OCI-LY7 (cell line): ENCODE results near the gene COL13A1.
A peak's percentile ranks its signal among the peaks of the same experiment; 100 is the strongest.

Experiments used
- EZH2phosphoT487 ChIP-seq: fragments of 200-600 bp; sonication (generic); IDR thresholded peaks from 2 replicates; pipeline ENCODE4 v1.6.1; 2018; ENCODE audit warnings: low read depth, borderline replicate concordance, mild to moderate bottlenecking, mixed run types, antibody characterized with exemption, low read length, moderate library complexity, mixed read lengths
- TF ChIP-seq, protein P1 (sequence below): fragments of 200-600 bp; sonication (generic); conservative IDR thresholded peaks from 2 replicates; pipeline ENCODE4 v1.5.1; 2014; ENCODE audit warnings: mild to moderate bottlenecking, antibody characterized with exemption, low read length, moderate library complexity, mixed read lengths

- TF ChIP-seq, protein P1, sequence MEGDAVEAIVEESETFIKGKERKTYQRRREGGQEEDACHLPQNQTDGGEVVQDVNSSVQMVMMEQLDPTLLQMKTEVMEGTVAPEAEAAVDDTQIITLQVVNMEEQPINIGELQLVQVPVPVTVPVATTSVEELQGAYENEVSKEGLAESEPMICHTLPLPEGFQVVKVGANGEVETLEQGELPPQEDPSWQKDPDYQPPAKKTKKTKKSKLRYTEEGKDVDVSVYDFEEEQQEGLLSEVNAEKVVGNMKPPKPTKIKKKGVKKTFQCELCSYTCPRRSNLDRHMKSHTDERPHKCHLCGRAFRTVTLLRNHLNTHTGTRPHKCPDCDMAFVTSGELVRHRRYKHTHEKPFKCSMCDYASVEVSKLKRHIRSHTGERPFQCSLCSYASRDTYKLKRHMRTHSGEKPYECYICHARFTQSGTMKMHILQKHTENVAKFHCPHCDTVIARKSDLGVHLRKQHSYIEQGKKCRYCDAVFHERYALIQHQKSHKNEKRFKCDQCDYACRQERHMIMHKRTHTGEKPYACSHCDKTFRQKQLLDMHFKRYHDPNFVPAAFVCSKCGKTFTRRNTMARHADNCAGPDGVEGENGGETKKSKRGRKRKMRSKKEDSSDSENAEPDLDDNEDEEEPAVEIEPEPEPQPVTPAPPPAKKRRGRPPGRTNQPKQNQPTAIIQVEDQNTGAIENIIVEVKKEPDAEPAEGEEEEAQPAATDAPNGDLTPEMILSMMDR = peak; percentile 61; the same call in 1 of the 2 replicates
- no peak for TF ChIP-seq EZH2phosphoT487
Measured at GRCh38 chr10:69958556-69958902, 156.8 kb downstream of the COL13A1 start.
